ENCODE results near the gene KPNA6. TPM values are rescaled to one million over a fixed set of nuclear protein-coding genes. Genes with fewer than 3 reads are reported as not detected.
A peak's percentile ranks its signal among the peaks of the same experiment; 100 is the strongest.

The KPNA6 gene
- polyA plus RNA-seq, 3 donors = 11.0 to 26.7 (median 20.2) TPM

- H3K79me2 ChIP-seq (ENCODE audit: insufficient read depth, low read length) = peaks cover 25% of the 10 kb centered on the region
- H4K20me1 ChIP-seq (ENCODE audit: insufficient read depth, low read length) = peaks cover 17% of the 10 kb centered on the region
- H3K27ac Mint-ChIP-seq = peak within 1 kb of the TSS; percentile 90 to 97 (median 95)
- H3K9me3 ChIP-seq (replicated peaks in 1 of 2; ENCODE audit: control insufficient read depth in 1 of 2, insufficient read depth in 1 of 2, low read length in 2 of 2) = no peaks in the 10 kb centered on the region
- peaks cover 41 to 58% of the 10 kb centered on the region in 2 donors for H3K4me1 ChIP-seq (ENCODE audit: control insufficient read depth in 1 of 2, insufficient read depth in 2 of 2, low read length in 2 of 2)
- H3K27me3 Mint-ChIP-seq (ENCODE audit: low read depth in 3 of 3) = peaks cover 3 to 13% (median 5%) of the 10 kb centered on the region in 3 donors
- DNase-seq = peak; percentile 84 to 88 (median 85)
- peak within 1 kb of the TSS; percentile 59 to 97 (median 86) for H3K4me3 ChIP-seq (replicated peaks in 1 of 3; ENCODE audit: low read depth in 2 of 3, low read length in 3 of 3)
- peak within 1 kb of the TSS; percentile 92 to 97 for H3K4me3 Mint-ChIP-seq
- H3K27ac ChIP-seq (ENCODE audit: low read depth in 1 of 2, low read length in 2 of 2) = peak within 1 kb of the TSS; percentile 77 to 81
- peaks cover 55% of the 10 kb centered on the region for H3K4me1 Mint-ChIP-seq
- intact Hi-C loops (cut with micrococcal nuclease) = loop anchor here (2.0 to 5.0 kb wide), 2 partner anchors 35 to 36 kb away; partner anchors contain the start of gene KPNA6 (in 2 of the 2)
- WGBS (ENCODE audit: insufficient coverage) = under 1% methylated on average over 60 of the region's 67 CpGs
- peak within 1 kb of the TSS; percentile 72 for H3K9ac ChIP-seq (ENCODE audit: insufficient read depth, low read length, poor library complexity, severe bottlenecking)
- H3K36me3 ChIP-seq (replicated peaks in 1 of 2; ENCODE audit: control insufficient read depth in 1 of 2, insufficient read depth in 2 of 2, low read length in 2 of 2) = peaks cover 16 to 26% of the 10 kb centered on the region in 2 donors
- no peaks in the 10 kb centered on the region for H3K27me3 ChIP-seq (ENCODE audit: control insufficient read depth in 2 of 2, insufficient read depth in 2 of 2, low read length in 2 of 2)
- H3K4me2 ChIP-seq (replicated peaks; ENCODE audit: extremely low read depth, low read length, poor library complexity, severe bottlenecking) = peak within 1 kb of the TSS; percentile 78
- H3K9me3 Mint-ChIP-seq = peaks cover 0 to 4% (median 0%) of the 10 kb centered on the region in 7 donors
- peak within 1 kb of the TSS; percentile 94 for H2AFZ ChIP-seq (ENCODE audit: insufficient read depth, low read depth, low read length, poor library complexity, severe bottlenecking)
- TF ChIP-seq, protein P1, sequence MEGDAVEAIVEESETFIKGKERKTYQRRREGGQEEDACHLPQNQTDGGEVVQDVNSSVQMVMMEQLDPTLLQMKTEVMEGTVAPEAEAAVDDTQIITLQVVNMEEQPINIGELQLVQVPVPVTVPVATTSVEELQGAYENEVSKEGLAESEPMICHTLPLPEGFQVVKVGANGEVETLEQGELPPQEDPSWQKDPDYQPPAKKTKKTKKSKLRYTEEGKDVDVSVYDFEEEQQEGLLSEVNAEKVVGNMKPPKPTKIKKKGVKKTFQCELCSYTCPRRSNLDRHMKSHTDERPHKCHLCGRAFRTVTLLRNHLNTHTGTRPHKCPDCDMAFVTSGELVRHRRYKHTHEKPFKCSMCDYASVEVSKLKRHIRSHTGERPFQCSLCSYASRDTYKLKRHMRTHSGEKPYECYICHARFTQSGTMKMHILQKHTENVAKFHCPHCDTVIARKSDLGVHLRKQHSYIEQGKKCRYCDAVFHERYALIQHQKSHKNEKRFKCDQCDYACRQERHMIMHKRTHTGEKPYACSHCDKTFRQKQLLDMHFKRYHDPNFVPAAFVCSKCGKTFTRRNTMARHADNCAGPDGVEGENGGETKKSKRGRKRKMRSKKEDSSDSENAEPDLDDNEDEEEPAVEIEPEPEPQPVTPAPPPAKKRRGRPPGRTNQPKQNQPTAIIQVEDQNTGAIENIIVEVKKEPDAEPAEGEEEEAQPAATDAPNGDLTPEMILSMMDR (IDR thresholded peaks at IDR 0.05) = no peak
- H3K36me3 Mint-ChIP-seq = peaks cover 23 to 24% of the 10 kb centered on the region in 2 donors
Measured at GRCh38 chr1:32072622-32073298, 35.1 kb upstream of the KPNA6 start, which contains the start of gene TMEM39B. Gene TMEM39B, plus strand, starts transcription at chr1:32072939. Its CDS starts 109 bp downstream, at chr1:32073048.

- peaks cover 25% of the 10 kb centered on the region for H3K79me2 ChIP-seq (ENCODE audit: insufficient read depth, low read length)
- no peaks in the 10 kb centered on the region for H3K9me3 ChIP-seq (replicated peaks in 1 of 2; ENCODE audit: control insufficient read depth in 1 of 2, insufficient read depth in 1 of 2, low read length in 2 of 2)
- H3K36me3 ChIP-seq (replicated peaks in 1 of 2; ENCODE audit: control insufficient read depth in 1 of 2, insufficient read depth in 2 of 2, low read length in 2 of 2) = peaks cover 24 to 34% of the 10 kb centered on the region in 2 donors
- H3K27ac ChIP-seq (ENCODE audit: low read depth in 1 of 2, low read length in 2 of 2) = peak overlapping the region; percentile 77 to 81
- no peak for DNase-seq
- peaks cover 36 to 50% of the 10 kb centered on the region in 2 donors for H3K4me1 ChIP-seq (ENCODE audit: control insufficient read depth in 1 of 2, insufficient read depth in 2 of 2, low read length in 2 of 2)
- H3K9ac ChIP-seq (ENCODE audit: insufficient read depth, low read length, poor library complexity, severe bottlenecking) = peak overlapping the region; percentile 72
- no peaks in the 10 kb centered on the region for H3K27me3 ChIP-seq (ENCODE audit: control insufficient read depth in 2 of 2, insufficient read depth in 2 of 2, low read length in 2 of 2)
- Mint-ChIP-seq H3K27ac (peak overlapping the region; percentile 90 to 97 (median 95)), H3K36me3 (peaks cover 31 to 32% of the 10 kb centered on the region in 2 donors), H3K9me3 (peaks cover 0 to 4% (median 0%) of the 10 kb centered on the region in 7 donors), H3K4me3 (peak overlapping the region; percentile 92 to 97), H3K27me3 (ENCODE audit: low read depth in 3 of 3) (peaks cover 3 to 9% (median 5%) of the 10 kb centered on the region in 3 donors), H3K4me1 (peaks cover 48% of the 10 kb centered on the region)
- TF ChIP-seq, protein P1 (IDR thresholded peaks at IDR 0.05) = no peak
- 32% methylated on average over 22 of the region's 28 CpGs for WGBS (ENCODE audit: insufficient coverage)
- H4K20me1 ChIP-seq (ENCODE audit: insufficient read depth, low read length) = peaks cover 17% of the 10 kb centered on the region
- peak overlapping the region; percentile 94 for H2AFZ ChIP-seq (ENCODE audit: insufficient read depth, low read depth, low read length, poor library complexity, severe bottlenecking)
- intact Hi-C loops (cut with micrococcal nuclease) = loop anchor here (2.0 to 5.0 kb wide), 2 partner anchors 34 to 35 kb away; partner anchors contain the start of gene KPNA6 (in 2 of the 2)
- H3K4me2 ChIP-seq (replicated peaks; ENCODE audit: extremely low read depth, low read length, poor library complexity, severe bottlenecking) = peak overlapping the region; percentile 78
- H3K4me3 ChIP-seq (replicated peaks in 1 of 3; ENCODE audit: low read depth in 2 of 3, low read length in 3 of 3) = peak overlapping the region; percentile 59 to 97 (median 86)
Measured at GRCh38 chr1:32073299-32074229, 34.3 kb upstream of the KPNA6 start.
